Activated CD4-positive, alpha-beta T cell treated with anti-CD3 and anti-CD28 coated beads, Interleukin-2, amount 10 ng/mL, durations not matched to agents 7 days and 5 days (primary cell): ENCODE results near the gene PPP5C. TPM values are rescaled to one million over a fixed set of nuclear protein-coding genes. Genes with fewer than 3 reads are reported as not detected.
"Not testable (repeated sequence)": the region's sequence is repeated elsewhere in the genome, so short reads cannot be mapped to it uniquely, and the experiment has no call there.

Source experiments
- CTCF ChIA-PET: fragments of 350-600 bp; sonication (Branson Sonifier 250); formaldehyde crosslinking; loops from one replicate; lab custom pipeline; 2021; ENCODE audit warnings: antibody characterized with exemption; lab: Charles Lee
- POLR2A ChIA-PET: fragments of 350-600 bp; sonication (Branson Sonifier 250); formaldehyde crosslinking; loops from one replicate; lab custom pipeline; 2021; ENCODE audit warnings: antibody characterized with exemption; lab: Charles Lee
- DNase-seq: peaks from one replicate; pipeline ENCODE4 v3.0.0-alpha.2; 2020
- H3K27ac Mint-ChIP-seq: one replicate; pipeline ENCODE4 v1.8.0; 2021; ENCODE audit warnings: mild to moderate bottlenecking, moderate library complexity, mixed read lengths
- H3K27me3 Mint-ChIP-seq: one replicate; pipeline ENCODE4 v1.8.0; 2021; ENCODE audit warnings: mixed read lengths
- H3K36me3 Mint-ChIP-seq: one replicate; pipeline ENCODE4 v1.8.0; 2021; ENCODE audit warnings: low read depth, mixed read lengths
- H3K4me1 Mint-ChIP-seq: one replicate; pipeline ENCODE4 v1.8.0; 2021; ENCODE audit warnings: mixed read lengths
- H3K4me3 Mint-ChIP-seq: one replicate; pipeline ENCODE4 v1.8.0; 2021; ENCODE audit warnings: mild to moderate bottlenecking, moderate library complexity, mixed read lengths
- H3K9me3 Mint-ChIP-seq: one replicate; pipeline ENCODE4 v1.8.0; 2021; ENCODE audit warnings: mixed read lengths
- total RNA-seq, 2 experiments: library from RNA; stranded (reverse); gene quantifications; one replicate each; pipeline ENCODE4 v1.2.3, GENCODE V29; 2021

Gene PPP5C
- total RNA-seq, 2 experiments from 2014 or later = 101 to 102 TPM

GRCh38 chr19:46411925-46412649, 65.2 kb downstream of the PPP5C start:
- H3K9me3 Mint-ChIP-seq = no peaks in the 10 kb centered on the region
- no peaks in the 10 kb centered on the region for H3K36me3 Mint-ChIP-seq
- POLR2A ChIA-PET = interaction anchor here (0.6 kb wide), 1 partner anchor 42 kb away, joined by 6 read pairs; no protein-coding TSS in a partner anchor
- no peak for DNase-seq
- peaks cover 7% of the 10 kb centered on the region for H3K4me1 Mint-ChIP-seq
- CTCF ChIA-PET = interaction anchor here (0.7 to 1.1 kb wide), 3 partner anchors 10 to 75 kb away, joined by 3 read pairs; no protein-coding TSS in a partner anchor
- no peak overlapping the region for H3K4me3 Mint-ChIP-seq
- peaks cover 75% of the 10 kb centered on the region for H3K27me3 Mint-ChIP-seq
- no peak overlapping the region for H3K27ac Mint-ChIP-seq

- peaks cover 7% of the 10 kb centered on the region for H3K4me1 Mint-ChIP-seq
- no peak overlapping the region for H3K4me3 Mint-ChIP-seq
- no peaks in the 10 kb centered on the region for H3K9me3 Mint-ChIP-seq
- ChIA-PET POLR2A (interaction anchor here (0.6 kb wide), 1 partner anchor 42 kb away, joined by 6 read pairs; no protein-coding TSS in a partner anchor), CTCF (no interaction called here)
- no peak overlapping the region for H3K27ac Mint-ChIP-seq
- H3K36me3 Mint-ChIP-seq = no peaks in the 10 kb centered on the region
- no peak for DNase-seq
- peaks cover 76% of the 10 kb centered on the region for H3K27me3 Mint-ChIP-seq
Measured at GRCh38 chr19:46412650-46413261, 65.9 kb downstream of the PPP5C start.

- POLR2A ChIA-PET = no interaction called here
- Mint-ChIP-seq H3K36me3 (no peaks in the 10 kb centered on the region), H3K4me3 (no peak within 1 kb of the TSS), H3K27me3 (peaks cover 72% of the 10 kb centered on the region), H3K4me1 (peaks cover 7% of the 10 kb centered on the region), H3K27ac (no peak within 1 kb of the TSS), H3K9me3 (no peaks in the 10 kb centered on the region)
- DNase-seq = no peak
- CTCF ChIA-PET = no interaction called here
Measured at GRCh38 chr19:46413262-46414031, 66.6 kb downstream of the PPP5C start, which contains the start of gene CCDC8. Gene CCDC8, minus strand, starts transcription at chr19:46413564. Its CDS starts 754 bp downstream, at chr19:46412810.

- DNase-seq, H3K27ac Mint-ChIP-seq, H3K9me3 Mint-ChIP-seq, H3K4me3 Mint-ChIP-seq, H3K36me3 Mint-ChIP-seq, POLR2A ChIA-PET, H3K4me1 Mint-ChIP-seq: not testable (repeated sequence)
- peaks cover 69% of the 10 kb centered on the region for H3K27me3 Mint-ChIP-seq
- CTCF ChIA-PET = interaction anchor here (0.7 kb wide), 2 partner anchors 28 to 37 kb away, joined by 3 to 4 read pairs; no protein-coding TSS in a partner anchor
Measured at GRCh38 chr19:46414899-46415298, 68.0 kb downstream of the PPP5C start.

- H3K4me1 Mint-ChIP-seq, DNase-seq, CTCF ChIA-PET, H3K36me3 Mint-ChIP-seq, H3K4me3 Mint-ChIP-seq, H3K9me3 Mint-ChIP-seq: not testable (repeated sequence)
- POLR2A ChIA-PET = interaction anchor here (0.6 kb wide), 1 partner anchor 414 kb away, joined by 3 read pairs; no protein-coding TSS in a partner anchor
- peak overlapping the region; percentile 76 for H3K27ac Mint-ChIP-seq
- H3K27me3 Mint-ChIP-seq = peaks cover 61% of the 10 kb centered on the region
Measured at GRCh38 chr19:46415804-46416709, 69.2 kb downstream of the PPP5C start.

GRCh38 chr19:46420056-46420455, 73.2 kb downstream of the PPP5C start:
- CTCF ChIA-PET = interaction anchor here (1.2 kb wide), 1 partner anchor 38 kb away, joined by 3 read pairs; no protein-coding TSS in a partner anchor
- no peak for DNase-seq
- Mint-ChIP-seq H3K4me1 (peaks cover 7% of the 10 kb centered on the region), H3K27me3 (peaks cover 46% of the 10 kb centered on the region), H3K4me3 (no peak overlapping the region), H3K9me3 (no peaks in the 10 kb centered on the region), H3K36me3 (no peaks in the 10 kb centered on the region), H3K27ac (no peak overlapping the region)
- POLR2A ChIA-PET = no interaction called here

GRCh38 chr19:46422344-46422743, 75.5 kb downstream of the PPP5C start:
- DNase-seq = no peak
- CTCF ChIA-PET = interaction anchor here (1.1 kb wide), 1 partner anchor 75 kb away, joined by 4 read pairs; the partner anchor contains the start of gene PPP5C
- no peaks in the 10 kb centered on the region for H3K36me3 Mint-ChIP-seq
- peaks cover 46% of the 10 kb centered on the region for H3K27me3 Mint-ChIP-seq
- peaks cover 9% of the 10 kb centered on the region for H3K4me1 Mint-ChIP-seq
- POLR2A ChIA-PET = no interaction called here
- no peaks in the 10 kb centered on the region for H3K9me3 Mint-ChIP-seq
- no peak overlapping the region for H3K27ac Mint-ChIP-seq
- H3K4me3 Mint-ChIP-seq = no peak overlapping the region

- POLR2A ChIA-PET = no interaction called here
- Mint-ChIP-seq H3K27ac (no peak overlapping the region), H3K4me3 (no peak overlapping the region), H3K9me3 (no peaks in the 10 kb centered on the region), H3K27me3 (peaks cover 51% of the 10 kb centered on the region), H3K36me3 (no peaks in the 10 kb centered on the region), H3K4me1 (peaks cover 12% of the 10 kb centered on the region)
- CTCF ChIA-PET = interaction anchor here (0.6 kb wide), 1 partner anchor 35 kb away, joined by 3 read pairs; no protein-coding TSS in a partner anchor
- DNase-seq = no peak
Measured at GRCh38 chr19:46423188-46423587, 76.3 kb downstream of the PPP5C start.

GRCh38 chr19:46426035-46426505, 79.2 kb downstream of the PPP5C start:
- ChIA-PET CTCF (interaction anchor here (1.1 kb wide), 1 partner anchor 22 kb away, joined by 3 read pairs; no protein-coding TSS in a partner anchor), POLR2A (no interaction called here)
- peaks cover 26% of the 10 kb centered on the region for H3K4me1 Mint-ChIP-seq

GRCh38 chr19:46426506-46427162, 79.7 kb downstream of the PPP5C start:
- peak overlapping the region; percentile 8 for H3K4me3 Mint-ChIP-seq
- peaks cover 26% of the 10 kb centered on the region for H3K4me1 Mint-ChIP-seq
- ChIA-PET POLR2A (no interaction called here), CTCF (no interaction called here)
- peaks cover 72% of the 10 kb centered on the region for H3K27me3 Mint-ChIP-seq
- H3K9me3 Mint-ChIP-seq = no peaks in the 10 kb centered on the region
- peak; percentile 23 for DNase-seq
- peak overlapping the region; percentile 15 for H3K27ac Mint-ChIP-seq
- H3K36me3 Mint-ChIP-seq = no peaks in the 10 kb centered on the region

More at GRCh38 chr19:46426035-46426505, 79.2 kb downstream of the PPP5C start:
- peaks cover 68% of the 10 kb centered on the region for H3K27me3 Mint-ChIP-seq
- H3K4me3 Mint-ChIP-seq = peak overlapping the region; percentile 8
- H3K9me3 Mint-ChIP-seq = no peaks in the 10 kb centered on the region
- H3K27ac Mint-ChIP-seq = no peak overlapping the region
- no peaks in the 10 kb centered on the region for H3K36me3 Mint-ChIP-seq
- no peak for DNase-seq

GRCh38 chr19:46427518-46428045, 80.7 kb downstream of the PPP5C start:
- no peaks in the 10 kb centered on the region for H3K9me3 Mint-ChIP-seq

More at GRCh38 chr19:46427518-46428045, 80.7 kb downstream of the PPP5C start:
- Mint-ChIP-seq H3K27me3 (peaks cover 73% of the 10 kb centered on the region), H3K36me3 (no peaks in the 10 kb centered on the region), H3K4me1 (peaks cover 26% of the 10 kb centered on the region), H3K4me3 (no peak overlapping the region), H3K27ac (no peak overlapping the region)
- DNase-seq = no peak
- ChIA-PET CTCF (interaction anchor here (1.4 kb wide), 1 partner anchor 18 kb away, joined by 3 read pairs; no protein-coding TSS in a partner anchor), POLR2A (no interaction called here)
